ENCODE data around the gene RPL28. TPM values are rescaled to one million over a fixed set of nuclear protein-coding genes. Genes with fewer than 3 reads are reported as not detected.

RPL28 gene
- total RNA-seq, 2 experiments from 2014 or later = 3,001 to 3,058 TPM

DNA sequence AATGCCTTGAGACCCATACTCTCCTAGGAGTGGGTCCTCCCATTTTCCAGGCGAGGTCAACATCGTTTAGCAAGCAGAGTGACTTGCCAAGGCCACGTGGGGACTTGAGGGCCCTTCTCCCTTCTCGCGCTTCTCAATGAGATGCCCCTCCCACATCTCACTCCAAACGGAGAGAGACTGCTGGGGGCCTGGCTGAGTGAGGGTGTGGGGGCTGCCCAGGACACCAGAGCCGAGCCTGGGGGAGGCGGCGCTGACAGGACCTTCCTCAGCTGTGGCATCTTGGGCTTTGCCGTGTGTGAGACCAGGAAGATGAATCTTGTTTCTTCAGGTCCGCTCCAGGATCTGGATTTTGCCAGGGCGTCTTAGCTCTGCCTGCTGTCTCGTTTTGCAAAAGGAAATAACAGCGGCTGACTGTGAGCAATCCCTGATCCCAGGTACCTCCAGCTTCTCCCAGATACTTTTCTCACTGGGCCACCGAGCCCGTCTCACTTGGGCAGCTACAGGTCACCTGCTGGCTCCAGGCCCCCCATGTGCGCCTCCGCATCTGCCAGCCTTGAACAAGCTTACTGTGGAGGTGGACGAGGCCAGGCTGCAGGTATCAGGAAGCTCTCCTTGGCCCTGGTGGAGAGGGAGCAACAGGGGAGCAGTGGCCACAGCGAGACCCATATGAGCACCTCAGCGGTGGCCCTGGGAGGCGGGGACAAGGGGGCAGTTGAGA lies 37.3 kb upstream of the RPL28 start:
- intact Hi-C loops (cut with micrococcal nuclease) = no loop called here
- peaks cover 13% of the 10 kb centered on the region for H3K36me3 Mint-ChIP-seq (ENCODE audit: low read depth)
- TF ChIP-seq, protein P1, sequence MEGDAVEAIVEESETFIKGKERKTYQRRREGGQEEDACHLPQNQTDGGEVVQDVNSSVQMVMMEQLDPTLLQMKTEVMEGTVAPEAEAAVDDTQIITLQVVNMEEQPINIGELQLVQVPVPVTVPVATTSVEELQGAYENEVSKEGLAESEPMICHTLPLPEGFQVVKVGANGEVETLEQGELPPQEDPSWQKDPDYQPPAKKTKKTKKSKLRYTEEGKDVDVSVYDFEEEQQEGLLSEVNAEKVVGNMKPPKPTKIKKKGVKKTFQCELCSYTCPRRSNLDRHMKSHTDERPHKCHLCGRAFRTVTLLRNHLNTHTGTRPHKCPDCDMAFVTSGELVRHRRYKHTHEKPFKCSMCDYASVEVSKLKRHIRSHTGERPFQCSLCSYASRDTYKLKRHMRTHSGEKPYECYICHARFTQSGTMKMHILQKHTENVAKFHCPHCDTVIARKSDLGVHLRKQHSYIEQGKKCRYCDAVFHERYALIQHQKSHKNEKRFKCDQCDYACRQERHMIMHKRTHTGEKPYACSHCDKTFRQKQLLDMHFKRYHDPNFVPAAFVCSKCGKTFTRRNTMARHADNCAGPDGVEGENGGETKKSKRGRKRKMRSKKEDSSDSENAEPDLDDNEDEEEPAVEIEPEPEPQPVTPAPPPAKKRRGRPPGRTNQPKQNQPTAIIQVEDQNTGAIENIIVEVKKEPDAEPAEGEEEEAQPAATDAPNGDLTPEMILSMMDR (IDR thresholded peaks at IDR 0.05) = no peak
- ATAC-seq (no peak), DNase-seq (no peak)
- peaks cover 32% of the 10 kb centered on the region for H3K27me3 Mint-ChIP-seq
- CTCF ChIA-PET = interaction anchor here (1.3 kb wide), 1 partner anchor 47 kb away, joined by 4 read pairs; no protein-coding TSS in a partner anchor
- no peaks in the 10 kb centered on the region for H3K9me3 Mint-ChIP-seq
- no peak overlapping the region for H3K27ac Mint-ChIP-seq
- H3K4me3 Mint-ChIP-seq = no peak overlapping the region
- POLR2A ChIA-PET = interaction anchor here (0.6 to 4.0 kb wide), 5 partner anchors 10 to 59 kb away, joined by 3 to 22 read pairs (median 4); partner anchors contain the start of genes KMT5C, TMEM238 and UBE2S
- H3K4me1 Mint-ChIP-seq (ENCODE audit: low read depth) = peaks cover 11% of the 10 kb centered on the region

- intact Hi-C loops (cut with micrococcal nuclease) = no loop called here
- Mint-ChIP-seq H3K27me3 (peaks cover 45% of the 10 kb centered on the region), H3K4me3 (no peak overlapping the region), H3K9me3 (no peaks in the 10 kb centered on the region), H3K36me3 (ENCODE audit: low read depth) (peaks cover 3% of the 10 kb centered on the region), H3K27ac (no peak overlapping the region), H3K4me1 (ENCODE audit: low read depth) (peaks cover 15% of the 10 kb centered on the region)
- ChIA-PET POLR2A (interaction anchor here (0.8 to 4.0 kb wide), 2 partner anchors 13 to 57 kb away, joined by 3 to 22 read pairs; partner anchors contain the start of genes KMT5C and UBE2S), CTCF (no interaction called here)
- TF ChIP-seq, protein P1 (IDR thresholded peaks at IDR 0.05) = no peak
- DNase-seq = no peak
- no peak for ATAC-seq
Measured at GRCh38 chr19:55350620-55351315, 35.0 kb upstream of the RPL28 start.

- Mint-ChIP-seq H3K27me3 (peaks cover 48% of the 10 kb centered on the region), H3K36me3 (ENCODE audit: low read depth) (peaks cover 3% of the 10 kb centered on the region), H3K27ac (no peak overlapping the region), H3K4me1 (ENCODE audit: low read depth) (peaks cover 15% of the 10 kb centered on the region), H3K9me3 (no peaks in the 10 kb centered on the region), H3K4me3 (no peak overlapping the region)
- CTCF ChIA-PET = no interaction called here
- TF ChIP-seq, protein P1 (IDR thresholded peaks at IDR 0.05) = no peak
- intact Hi-C loops (cut with micrococcal nuclease) = no loop called here
- no peak for ATAC-seq
- POLR2A ChIA-PET = interaction anchor here (0.6 to 1.8 kb wide), 4 partner anchors 14 to 101 kb away, joined by 3 to 9 read pairs (median 3); partner anchors contain the start of gene TMEM238
- peak; percentile 30 for DNase-seq
Measured at GRCh38 chr19:55352040-55352439, 33.7 kb upstream of the RPL28 start.

- no peak overlapping the region for H3K27ac Mint-ChIP-seq
- intact Hi-C loops (cut with micrococcal nuclease) = no loop called here
Measured at GRCh38 chr19:55352549-55353145, 33.1 kb upstream of the RPL28 start.

More at GRCh38 chr19:55352549-55353145, 33.1 kb upstream of the RPL28 start:
- H3K36me3 Mint-ChIP-seq (ENCODE audit: low read depth) = peaks cover 3% of the 10 kb centered on the region
- peaks cover 51% of the 10 kb centered on the region for H3K27me3 Mint-ChIP-seq
- H3K9me3 Mint-ChIP-seq = no peaks in the 10 kb centered on the region
- H3K4me1 Mint-ChIP-seq (ENCODE audit: low read depth) = peaks cover 15% of the 10 kb centered on the region
- TF ChIP-seq, protein P1 (IDR thresholded peaks at IDR 0.05) = no peak
- ATAC-seq (no peak), DNase-seq (no peak)
- ChIA-PET POLR2A (interaction anchor here (1.0 to 1.8 kb wide), 4 partner anchors 20 to 216 kb away, joined by 3 to 9 read pairs (median 3); partner anchors contain the start of gene TMEM238), CTCF (no interaction called here)
- no peak overlapping the region for H3K4me3 Mint-ChIP-seq
